Limb (tissue), 2 donors: ENCODE results near the gene HINFP.

Source experiments
- DNase-seq, 2 donors: peaks; one replicate each; pipeline ENCODE4 v3.0.0-alpha.2; 2016; ENCODE audit errors: extremely low spot score in 2 of 2

HINFP gene, protein sequence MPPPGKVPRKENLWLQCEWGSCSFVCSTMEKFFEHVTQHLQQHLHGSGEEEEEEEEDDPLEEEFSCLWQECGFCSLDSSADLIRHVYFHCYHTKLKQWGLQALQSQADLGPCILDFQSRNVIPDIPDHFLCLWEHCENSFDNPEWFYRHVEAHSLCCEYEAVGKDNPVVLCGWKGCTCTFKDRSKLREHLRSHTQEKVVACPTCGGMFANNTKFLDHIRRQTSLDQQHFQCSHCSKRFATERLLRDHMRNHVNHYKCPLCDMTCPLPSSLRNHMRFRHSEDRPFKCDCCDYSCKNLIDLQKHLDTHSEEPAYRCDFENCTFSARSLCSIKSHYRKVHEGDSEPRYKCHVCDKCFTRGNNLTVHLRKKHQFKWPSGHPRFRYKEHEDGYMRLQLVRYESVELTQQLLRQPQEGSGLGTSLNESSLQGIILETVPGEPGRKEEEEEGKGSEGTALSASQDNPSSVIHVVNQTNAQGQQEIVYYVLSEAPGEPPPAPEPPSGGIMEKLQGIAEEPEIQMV

DNA sequence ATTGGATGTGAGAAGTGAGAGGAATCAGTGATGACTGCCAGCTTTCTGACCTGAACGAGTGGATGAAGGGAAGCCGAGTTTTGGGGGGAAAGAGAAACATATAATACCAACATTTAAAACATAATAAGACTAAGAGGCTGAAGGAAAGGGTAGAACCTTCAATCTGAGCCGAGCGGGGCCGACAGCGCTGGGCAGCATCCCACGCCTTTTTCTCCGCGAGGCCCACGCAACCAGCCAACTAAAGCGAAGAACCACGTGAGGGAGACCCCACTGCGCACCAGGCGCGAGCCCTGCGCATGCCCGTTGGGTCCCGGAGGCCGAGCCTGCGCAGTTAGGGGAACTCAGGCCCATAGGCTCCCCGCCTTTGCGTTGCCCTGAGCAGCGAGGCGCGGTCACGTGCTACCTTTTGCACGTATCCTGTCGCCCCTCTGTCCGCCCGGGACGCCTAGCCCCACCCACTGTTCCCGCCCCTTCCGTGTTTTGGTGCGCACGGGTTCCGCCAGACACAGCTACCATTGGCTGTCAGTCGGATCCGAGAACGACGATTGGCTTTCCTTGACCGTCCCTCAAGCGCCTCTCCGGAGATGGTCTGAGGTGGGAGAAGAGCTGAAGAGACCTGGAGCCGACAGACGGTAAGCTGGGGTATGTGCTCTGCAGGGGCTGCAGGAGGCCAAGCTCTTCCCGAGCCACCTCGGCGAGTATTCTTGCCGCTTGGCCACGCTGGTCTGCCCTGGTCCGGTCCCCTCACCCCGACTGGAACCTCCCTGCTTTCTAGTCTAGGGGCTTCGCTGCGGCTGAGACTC lies at the start of gene HINFP:
Gene HINFP, plus strand, starts transcription at position 573 of the 803 bp plus-strand sequence. CDS start 5,365 bp downstream, outside the sequence.
- DNase-seq: peak; percentile 99 to 100

DNA sequence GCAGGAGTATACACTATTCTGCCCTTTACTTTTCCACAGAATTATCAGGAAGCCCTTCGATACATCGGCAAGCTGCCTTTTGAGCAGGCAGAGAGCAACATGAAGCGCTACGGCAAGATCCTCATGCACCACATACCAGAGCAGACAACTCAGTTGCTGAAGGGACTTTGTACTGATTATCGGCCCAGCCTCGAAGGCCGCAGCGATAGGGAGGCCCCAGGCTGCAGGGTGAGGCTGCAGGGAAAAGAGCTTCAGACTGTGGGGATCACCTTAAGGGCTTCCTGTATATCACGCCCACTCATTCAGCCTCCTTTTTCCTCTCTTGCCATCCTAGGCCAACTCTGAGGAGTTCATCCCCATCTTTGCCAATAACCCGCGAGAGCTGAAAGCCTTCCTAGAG lies 43.5 kb upstream of the HINFP start:
- DNase-seq: no peak

DNA sequence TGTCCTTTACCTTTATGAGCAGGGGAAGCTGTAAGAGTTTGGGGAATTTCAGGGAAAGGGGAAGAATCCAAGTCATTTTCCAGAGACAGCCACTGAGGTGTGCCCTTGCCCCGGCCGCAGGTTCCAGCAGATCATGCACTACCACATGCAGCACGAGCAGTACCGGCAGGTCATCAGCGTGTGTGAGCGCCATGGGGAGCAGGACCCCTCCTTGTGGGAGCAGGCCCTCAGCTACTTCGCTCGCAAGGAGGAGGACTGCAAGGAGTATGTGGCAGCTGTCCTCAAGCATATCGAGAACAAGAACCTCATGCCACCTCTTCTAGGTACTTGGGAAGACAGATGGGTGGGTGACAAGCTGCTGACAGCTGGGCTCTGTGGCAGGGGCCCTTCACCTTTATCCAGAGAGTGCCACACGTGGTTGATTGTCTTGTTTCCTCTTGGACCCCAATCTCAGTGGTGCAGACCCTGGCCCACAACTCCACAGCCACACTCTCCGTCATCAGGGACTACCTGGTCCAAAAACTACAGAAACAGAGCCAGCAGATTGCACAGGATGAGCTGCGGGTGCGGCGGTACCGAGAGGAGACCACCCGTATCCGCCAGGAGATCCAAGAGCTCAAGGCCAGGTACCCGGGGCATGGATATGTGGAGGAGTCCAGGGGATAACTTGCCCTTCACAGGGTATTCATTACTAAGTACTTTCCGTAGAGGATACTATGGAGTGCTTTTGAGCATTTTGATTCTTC lies 42.5 kb upstream of the HINFP start:
- DNase-seq: no peak

DNA sequence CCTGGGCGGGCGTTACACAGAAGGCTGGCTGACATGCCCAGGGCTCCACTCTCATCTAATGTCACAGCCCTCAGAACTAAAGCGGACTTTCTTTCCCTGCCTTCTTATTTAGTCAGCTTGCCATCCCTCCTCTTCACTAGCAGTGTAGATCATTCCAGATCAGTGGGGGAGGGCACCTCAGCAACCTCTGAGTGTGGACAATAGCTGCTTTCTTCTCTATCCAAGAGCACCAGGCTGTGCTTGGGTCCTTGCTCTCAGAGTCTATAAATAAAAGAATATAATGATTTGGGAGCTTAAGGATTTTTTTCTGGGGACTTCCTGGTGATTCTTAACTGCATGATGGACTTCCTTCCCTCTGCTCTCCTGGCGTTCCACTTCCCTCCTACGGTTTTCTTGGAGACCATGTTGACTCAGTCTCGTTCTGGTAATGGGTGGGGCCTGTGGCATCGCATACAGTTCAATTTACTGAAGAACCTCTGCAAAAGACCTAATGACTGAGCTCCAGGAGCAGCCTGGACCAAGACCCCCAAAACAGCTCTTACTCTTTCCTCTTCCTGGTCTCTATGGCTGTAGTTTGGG lies 39.6 kb upstream of the HINFP start:
- no peak for DNase-seq

DNA sequence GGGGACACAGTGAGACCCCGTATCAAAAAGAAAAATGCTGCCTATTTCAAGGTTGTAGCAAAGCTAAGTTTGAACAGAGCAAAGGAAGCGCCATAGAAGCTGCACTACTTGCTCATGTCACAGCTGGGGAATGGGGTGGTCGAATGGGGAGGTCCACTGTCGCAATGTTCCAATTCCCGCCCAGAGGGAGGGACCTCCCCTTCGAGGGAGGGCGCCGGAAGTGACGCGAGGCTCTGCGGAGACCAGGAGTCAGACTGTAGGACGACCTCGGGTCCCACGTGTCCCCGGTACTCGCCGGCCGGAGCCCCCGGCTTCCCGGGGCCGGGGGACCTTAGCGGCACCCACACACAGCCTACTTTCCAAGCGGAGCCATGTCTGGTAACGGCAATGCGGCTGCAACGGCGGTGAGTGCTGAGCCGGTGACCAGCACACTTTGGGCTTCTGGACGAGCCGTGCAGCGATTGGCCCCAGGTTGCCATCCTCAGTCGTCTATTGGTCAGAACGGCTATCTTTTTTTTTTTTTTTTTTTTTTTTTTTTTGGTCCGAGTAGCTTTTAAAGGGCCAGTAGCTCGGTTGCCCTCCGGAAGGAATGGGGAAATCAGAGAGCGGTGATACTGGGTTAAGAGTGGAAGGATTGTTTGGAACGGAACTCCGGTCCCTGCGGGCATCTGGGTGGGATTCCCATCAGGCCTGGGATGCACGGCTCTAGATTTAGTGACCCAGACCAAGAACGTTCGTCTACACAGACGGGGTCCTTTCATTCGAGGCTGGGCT lies 36.5 kb upstream of the HINFP start, which contains the start of gene HMBS:
Gene HMBS, plus strand, starts transcription at position 219 of the 774 bp plus-strand sequence. Its CDS starts 153 bp downstream, at position 372.
- DNase-seq: peak; percentile 93 to 96

DNA sequence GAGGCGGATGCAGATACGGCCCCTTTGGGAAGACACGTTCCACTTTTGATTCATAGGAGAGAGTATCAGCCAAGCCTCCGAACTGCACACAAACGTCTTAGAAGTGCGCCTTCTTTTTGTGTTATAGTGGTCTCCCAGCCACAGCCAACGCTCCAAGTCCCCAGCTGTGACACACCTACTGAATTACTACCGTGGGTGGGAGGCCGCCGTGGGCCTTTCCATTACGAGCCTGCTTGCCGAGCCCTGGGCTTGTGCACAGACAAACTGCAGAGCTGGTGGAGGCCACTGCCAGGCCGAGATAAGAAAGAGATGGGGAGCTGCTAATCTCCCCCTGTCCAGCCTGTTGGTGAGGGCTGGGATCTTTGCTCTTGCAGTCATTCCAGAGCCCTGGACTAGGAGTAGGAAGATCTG lies 35.9 kb upstream of the HINFP start:
- no peak for DNase-seq

DNA sequence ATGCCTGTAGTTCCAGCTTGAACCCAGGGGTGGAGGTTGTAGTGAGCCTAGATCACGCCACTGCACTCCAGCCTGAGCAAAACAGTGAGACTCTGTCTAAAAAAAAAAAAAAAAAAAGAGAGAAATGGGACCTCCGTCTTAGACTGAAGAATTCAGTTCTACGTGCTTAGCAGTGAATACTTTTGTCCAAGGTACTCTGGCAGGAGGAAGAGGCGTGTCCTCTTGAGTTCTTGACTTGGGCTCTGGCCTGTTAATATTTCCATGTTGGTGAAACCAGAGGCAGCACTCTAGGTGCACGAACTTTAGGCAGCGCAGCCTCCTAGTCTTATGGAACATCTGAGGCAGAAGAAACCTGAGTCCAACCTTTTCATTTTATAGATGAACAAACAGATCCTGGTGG lies 34.3 kb upstream of the HINFP start:
- no peak for DNase-seq

DNA sequence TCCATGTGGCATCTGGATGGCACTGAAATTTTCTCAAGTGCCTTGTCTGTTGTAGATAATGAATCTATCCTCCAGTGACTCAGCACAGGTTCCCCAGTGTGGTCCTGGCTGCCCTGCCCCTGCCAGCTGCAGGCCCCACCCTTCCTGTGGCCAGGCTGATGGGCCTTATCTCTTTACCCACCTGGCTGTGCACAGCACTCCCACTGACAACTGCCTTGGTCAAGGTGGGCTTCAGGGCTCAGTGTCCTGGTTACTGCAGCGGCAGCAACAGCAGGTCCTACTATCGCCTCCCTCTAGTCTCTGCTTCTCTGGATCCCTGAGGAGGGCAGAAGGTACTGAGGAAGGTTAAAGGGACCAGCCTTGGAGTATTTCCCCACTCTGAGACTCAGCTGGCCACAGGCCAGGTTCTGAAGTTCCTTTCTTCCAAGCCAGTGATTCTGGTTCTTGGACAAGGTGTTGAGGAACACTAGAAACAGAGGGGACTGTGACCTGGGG lies 33.6 kb upstream of the HINFP start:
- DNase-seq: no peak

DNA sequence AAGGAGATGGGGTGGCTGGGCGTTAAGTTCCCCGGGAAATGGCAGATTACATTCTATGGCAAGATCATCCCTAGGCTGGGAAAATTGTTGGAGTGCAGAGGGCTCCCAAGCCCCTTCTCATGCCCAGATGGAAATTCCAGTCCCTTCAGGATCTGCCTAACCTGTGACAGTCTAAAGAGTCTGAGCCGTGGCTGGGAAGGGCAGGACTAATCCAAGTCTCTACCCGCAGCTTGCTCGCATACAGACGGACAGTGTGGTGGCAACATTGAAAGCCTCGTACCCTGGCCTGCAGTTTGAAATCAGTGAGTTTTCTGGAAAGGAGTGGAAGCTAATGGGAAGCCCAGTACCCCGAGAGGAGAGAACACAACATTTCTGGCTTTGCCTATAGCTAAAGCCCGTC lies 33.0 kb upstream of the HINFP start:
- no peak for DNase-seq

DNA sequence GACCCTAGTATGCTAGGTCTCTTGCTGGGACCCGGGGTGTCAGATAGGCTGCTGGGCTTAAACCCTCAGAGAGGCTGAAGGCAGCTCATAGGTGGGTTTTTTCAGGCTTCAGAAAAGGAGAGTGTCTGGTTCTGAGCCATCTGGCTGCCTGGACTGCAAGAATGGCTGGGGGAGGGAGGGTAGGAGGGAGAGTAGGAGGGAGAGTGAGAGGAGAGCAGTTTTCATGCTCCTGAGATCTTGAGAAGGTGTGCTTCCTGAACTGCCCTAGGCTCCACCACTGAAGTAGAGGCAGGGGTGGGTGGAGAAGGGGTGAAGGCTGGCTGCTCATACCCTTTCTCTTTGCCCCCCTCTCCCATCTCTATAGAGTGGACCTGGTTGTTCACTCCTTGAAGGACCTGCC lies 32.1 kb upstream of the HINFP start:
- DNase-seq: no peak

DNA sequence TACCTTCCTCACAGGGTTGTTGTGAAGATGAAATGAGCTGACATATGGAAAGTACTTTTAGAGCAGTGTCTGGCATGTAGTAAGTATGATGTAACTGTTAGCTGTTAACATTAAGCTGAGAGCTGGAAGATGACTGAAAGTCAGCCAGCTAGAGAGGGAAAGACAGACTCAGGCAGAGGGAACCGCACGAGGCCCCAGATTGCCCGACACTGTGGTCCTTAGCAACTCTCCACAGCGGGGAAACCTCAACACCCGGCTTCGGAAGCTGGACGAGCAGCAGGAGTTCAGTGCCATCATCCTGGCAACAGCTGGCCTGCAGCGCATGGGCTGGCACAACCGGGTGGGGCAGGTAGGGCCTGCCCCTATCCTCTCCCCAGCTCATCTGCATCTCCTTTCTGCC lies 30.2 kb upstream of the HINFP start:
- no peak for DNase-seq

DNA sequence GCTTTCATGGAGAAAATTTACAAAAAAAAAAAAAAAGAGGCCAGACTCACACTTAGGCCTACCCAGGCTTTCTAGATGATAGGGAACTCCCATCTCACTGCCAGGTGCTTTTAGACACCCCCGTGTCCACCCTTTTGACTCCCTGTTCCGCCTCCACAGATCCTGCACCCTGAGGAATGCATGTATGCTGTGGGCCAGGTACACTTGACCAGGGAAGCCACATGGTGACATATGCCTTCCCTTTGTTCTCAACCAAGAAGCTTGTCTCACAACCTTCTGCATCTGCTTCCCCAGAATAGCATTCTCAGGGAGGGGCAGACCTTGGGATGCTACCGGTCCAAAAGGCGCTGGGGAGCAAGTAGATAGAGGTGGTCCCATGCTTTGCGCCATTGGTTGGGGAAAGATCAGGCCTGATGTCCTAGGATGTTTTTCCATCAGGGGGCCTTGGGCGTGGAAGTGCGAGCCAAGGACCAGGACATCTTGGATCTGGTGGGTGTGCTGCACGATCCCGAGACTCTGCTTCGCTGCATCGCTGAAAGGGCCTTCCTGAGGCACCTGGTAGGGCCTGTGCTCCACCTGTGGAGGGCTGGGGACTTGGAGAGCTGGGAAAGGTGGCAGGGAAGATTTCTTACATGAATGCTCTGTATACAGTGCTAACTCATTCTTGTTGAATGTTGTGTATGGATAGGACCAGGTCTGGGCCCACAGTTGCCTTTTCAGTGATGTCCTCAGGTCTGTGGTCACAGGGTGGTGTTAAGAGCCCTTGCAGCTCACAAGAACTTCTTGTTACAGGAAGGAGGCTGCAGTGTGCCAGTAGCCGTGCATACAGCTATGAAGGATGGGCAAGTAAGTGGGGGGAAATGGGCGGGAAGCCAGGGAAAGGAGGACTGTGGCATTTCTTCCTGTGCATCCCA lies 29.2 kb upstream of the HINFP start:
- no peak for DNase-seq

DNA sequence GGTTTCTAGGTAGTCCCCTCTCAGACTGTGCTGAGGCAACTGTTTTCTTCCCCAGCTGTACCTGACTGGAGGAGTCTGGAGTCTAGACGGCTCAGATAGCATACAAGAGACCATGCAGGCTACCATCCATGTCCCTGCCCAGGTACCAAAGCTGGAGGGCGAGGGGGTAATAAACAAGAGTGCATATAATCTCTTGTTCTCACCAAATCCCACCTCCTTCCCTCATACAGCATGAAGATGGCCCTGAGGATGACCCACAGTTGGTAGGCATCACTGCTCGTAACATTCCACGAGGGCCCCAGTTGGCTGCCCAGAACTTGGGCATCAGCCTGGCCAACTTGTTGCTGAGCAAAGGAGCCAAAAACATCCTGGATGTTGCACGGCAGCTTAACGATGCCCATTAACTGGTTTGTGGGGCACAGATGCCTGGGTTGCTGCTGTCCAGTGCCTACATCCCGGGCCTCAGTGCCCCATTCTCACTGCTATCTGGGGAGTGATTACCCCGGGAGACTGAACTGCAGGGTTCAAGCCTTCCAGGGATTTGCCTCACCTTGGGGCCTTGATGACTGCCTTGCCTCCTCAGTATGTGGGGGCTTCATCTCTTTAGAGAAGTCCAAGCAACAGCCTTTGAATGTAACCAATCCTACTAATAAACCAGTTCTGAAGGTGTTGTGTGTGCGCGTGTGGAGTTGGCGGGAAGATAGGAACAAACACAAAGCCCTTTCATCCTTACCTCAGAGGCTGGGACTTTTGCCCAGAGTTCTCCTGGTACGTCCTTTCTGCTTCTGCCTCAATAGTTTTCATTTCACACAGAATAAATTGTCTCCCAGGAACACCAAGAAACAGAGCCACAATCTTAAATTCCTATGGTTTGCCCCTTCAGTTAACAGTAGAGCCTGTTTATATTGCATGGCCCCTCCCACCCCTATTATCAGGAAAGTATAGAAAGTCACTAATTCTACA lies 28.2 kb upstream of the HINFP start:
- DNase-seq: no peak

DNA sequence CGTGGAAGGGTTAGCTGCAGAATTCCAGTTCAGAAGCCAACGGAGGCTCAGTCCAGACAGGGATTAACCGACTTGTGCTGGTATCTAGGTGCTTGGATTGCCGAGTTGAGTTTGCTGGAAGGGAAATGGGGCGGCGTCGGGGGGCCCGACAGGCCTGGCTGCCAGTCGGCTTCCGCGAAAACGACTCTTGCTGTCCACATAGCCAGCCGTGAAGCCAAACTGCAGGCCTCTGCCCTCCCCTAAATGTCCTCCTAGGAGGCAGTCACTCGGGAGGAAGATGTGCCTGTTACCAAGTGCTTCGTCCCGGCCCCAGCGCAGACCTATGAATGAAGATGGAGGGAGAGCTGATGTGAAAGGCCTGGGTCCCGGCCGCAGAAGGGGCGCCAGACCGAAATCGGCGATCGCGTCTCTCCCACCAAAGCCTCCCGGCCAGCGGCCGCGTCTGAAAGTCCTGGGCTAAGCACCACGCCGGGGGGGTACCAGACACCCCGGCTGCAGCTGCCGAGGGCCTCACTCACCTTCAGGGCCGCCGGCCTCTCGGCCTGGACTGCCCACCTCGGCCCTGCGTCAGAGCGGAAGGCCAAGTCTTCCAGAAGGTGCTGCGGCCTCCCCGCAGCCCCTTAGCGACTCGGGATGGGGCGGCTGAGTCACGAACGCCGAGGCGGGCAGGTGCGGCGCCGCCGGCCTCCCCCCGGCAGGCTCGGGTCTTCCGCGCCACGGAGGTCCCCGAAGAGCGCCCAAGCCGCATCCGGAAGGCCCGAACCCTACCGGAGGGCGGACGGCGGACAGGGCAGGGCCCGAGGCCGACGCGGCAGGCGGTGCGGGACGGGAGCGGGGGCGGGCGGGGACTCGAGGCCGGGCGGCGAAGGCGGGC lies 27.2 kb upstream of the HINFP start:
- DNase-seq: peak in 1 of 2 donors; percentile 59

DNA sequence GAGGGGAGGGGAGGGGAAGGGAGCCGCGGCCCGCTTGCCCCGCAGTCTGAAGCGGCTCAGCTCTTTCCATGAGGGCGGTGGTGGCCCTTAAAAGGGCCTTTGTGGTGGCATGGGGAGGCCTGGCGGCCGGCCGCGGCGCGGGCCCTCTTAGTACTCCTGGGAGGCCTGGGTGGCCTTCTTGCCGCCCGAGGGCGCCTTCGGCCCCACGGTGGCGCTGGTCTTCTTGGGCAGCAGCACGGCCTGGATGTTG lies 26.6 kb upstream of the HINFP start:
- peak; percentile 71 to 84 for DNase-seq

DNA sequence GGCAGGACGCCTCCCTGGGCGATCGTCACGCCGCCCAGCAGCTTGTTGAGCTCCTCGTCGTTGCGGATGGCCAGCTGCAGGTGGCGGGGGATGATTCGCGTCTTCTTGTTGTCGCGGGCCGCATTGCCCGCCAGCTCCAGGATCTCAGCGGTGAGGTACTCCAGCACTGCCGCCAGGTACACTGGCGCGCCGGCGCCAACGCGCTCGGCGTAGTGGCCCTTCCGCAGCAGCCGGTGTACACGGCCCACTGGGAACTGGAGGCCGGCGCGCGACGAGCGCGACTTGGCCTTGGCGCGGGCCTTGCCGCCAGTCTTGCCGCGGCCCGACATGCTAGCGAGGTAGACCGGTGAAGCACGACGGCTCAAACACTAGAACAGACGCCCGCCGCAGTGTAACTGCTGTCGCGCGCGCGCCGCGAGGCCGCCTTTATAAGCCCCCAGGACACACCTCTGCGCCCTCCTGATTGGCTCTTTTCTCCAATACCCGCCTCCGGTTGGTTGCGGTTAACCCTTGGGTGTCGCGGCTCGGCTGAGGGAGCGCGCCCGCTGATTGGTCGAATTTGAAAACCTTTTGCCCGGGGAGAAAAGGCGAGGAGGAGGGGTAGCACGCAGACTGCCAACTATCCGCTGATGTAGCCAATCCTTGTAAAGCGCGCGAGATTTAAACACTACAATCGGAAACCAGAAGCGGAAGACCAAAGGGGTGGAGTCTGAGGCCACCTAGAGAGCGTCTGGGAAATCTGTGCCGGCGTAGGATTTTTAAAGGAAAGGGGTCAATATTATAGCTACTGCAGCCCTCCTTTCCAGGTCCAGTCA lies 26.1 kb upstream of the HINFP start:
- peak; percentile 99 for DNase-seq
